Activated naive CD4-positive, alpha-beta T cell treated with anti-CD3 and anti-CD28 coated beads, Interleukin-2, amount 50 U/mL, for 24 hours (primary cell): ENCODE measurements around the gene PAK1.

Experiments
- H3K27ac Mint-ChIP-seq: one replicate; pipeline ENCODE4 v1.8.0; 2021; ENCODE audit warnings: mild to moderate bottlenecking, mixed read lengths
- H3K27me3 Mint-ChIP-seq: one replicate; pipeline ENCODE4 v1.8.0; 2021; ENCODE audit warnings: mixed read lengths
- H3K36me3 Mint-ChIP-seq: one replicate; pipeline ENCODE4 v1.8.0; 2021; ENCODE audit warnings: mixed read lengths
- H3K4me1 Mint-ChIP-seq: one replicate; pipeline ENCODE4 v1.8.0; 2021; ENCODE audit warnings: mixed read lengths
- H3K4me3 Mint-ChIP-seq: one replicate; pipeline ENCODE4 v1.8.0; 2021; ENCODE audit warnings: mild to moderate bottlenecking, mixed read lengths
- H3K9me3 Mint-ChIP-seq: one replicate; pipeline ENCODE4 v1.8.0; 2021; ENCODE audit warnings: mixed read lengths

PAK1 gene

GRCh38 chr11:77455740-77456139, 18.2 kb downstream of the PAK1 start:
- H3K9me3 Mint-ChIP-seq = no peaks in the 10 kb centered on the region
- peaks cover 5% of the 10 kb centered on the region for H3K27me3 Mint-ChIP-seq
- H3K27ac Mint-ChIP-seq = no peak overlapping the region
- no peak overlapping the region for H3K4me3 Mint-ChIP-seq
- peaks cover 2% of the 10 kb centered on the region for H3K36me3 Mint-ChIP-seq
- H3K4me1 Mint-ChIP-seq = no peaks in the 10 kb centered on the region

- no peaks in the 10 kb centered on the region for H3K4me1 Mint-ChIP-seq
- H3K36me3 Mint-ChIP-seq = peaks cover 2% of the 10 kb centered on the region
- H3K4me3 Mint-ChIP-seq = no peak overlapping the region
- H3K9me3 Mint-ChIP-seq = no peaks in the 10 kb centered on the region
- no peak overlapping the region for H3K27ac Mint-ChIP-seq
- peaks cover 2% of the 10 kb centered on the region for H3K27me3 Mint-ChIP-seq
Observed at GRCh38 chr11:77454867-77455655, 18.8 kb downstream of the PAK1 start.

GRCh38 chr11:77450227-77450626, 23.7 kb downstream of the PAK1 start:
- peaks cover 2% of the 10 kb centered on the region for H3K36me3 Mint-ChIP-seq
- peaks cover 2% of the 10 kb centered on the region for H3K27me3 Mint-ChIP-seq
- no peak overlapping the region for H3K4me3 Mint-ChIP-seq
- no peaks in the 10 kb centered on the region for H3K9me3 Mint-ChIP-seq
- H3K27ac Mint-ChIP-seq = no peak overlapping the region
- peaks cover 27% of the 10 kb centered on the region for H3K4me1 Mint-ChIP-seq

- peaks cover 2% of the 10 kb centered on the region for H3K36me3 Mint-ChIP-seq
- no peak overlapping the region for H3K27ac Mint-ChIP-seq
- H3K4me3 Mint-ChIP-seq = no peak overlapping the region
- peaks cover 27% of the 10 kb centered on the region for H3K4me1 Mint-ChIP-seq
- no peaks in the 10 kb centered on the region for H3K9me3 Mint-ChIP-seq
- H3K27me3 Mint-ChIP-seq = peaks cover 2% of the 10 kb centered on the region
Observed at GRCh38 chr11:77449784-77450183, 24.1 kb downstream of the PAK1 start.

GRCh38 chr11:77449060-77449521, 24.8 kb downstream of the PAK1 start:
- H3K36me3 Mint-ChIP-seq = peaks cover 2% of the 10 kb centered on the region
- H3K27me3 Mint-ChIP-seq = no peaks in the 10 kb centered on the region
- H3K4me1 Mint-ChIP-seq = peaks cover 27% of the 10 kb centered on the region
- H3K4me3 Mint-ChIP-seq = peak overlapping the region; percentile 38
- H3K9me3 Mint-ChIP-seq = no peaks in the 10 kb centered on the region
- H3K27ac Mint-ChIP-seq = peak overlapping the region; percentile 32

- Mint-ChIP-seq H3K9me3 (no peaks in the 10 kb centered on the region), H3K27ac (no peak overlapping the region), H3K4me3 (no peak overlapping the region), H3K36me3 (peaks cover 2% of the 10 kb centered on the region), H3K4me1 (peaks cover 27% of the 10 kb centered on the region), H3K27me3 (no peaks in the 10 kb centered on the region)
Observed at GRCh38 chr11:77448269-77448668, 25.6 kb downstream of the PAK1 start.

- no peak overlapping the region for H3K27ac Mint-ChIP-seq
- H3K27me3 Mint-ChIP-seq = no peaks in the 10 kb centered on the region
- H3K9me3 Mint-ChIP-seq = no peaks in the 10 kb centered on the region
- peaks cover 27% of the 10 kb centered on the region for H3K4me1 Mint-ChIP-seq
- H3K36me3 Mint-ChIP-seq = no peaks in the 10 kb centered on the region
- H3K4me3 Mint-ChIP-seq = no peak overlapping the region
Observed at GRCh38 chr11:77446911-77447629, 26.8 kb downstream of the PAK1 start.

GRCh38 chr11:77444261-77444660, 29.6 kb downstream of the PAK1 start:
- Mint-ChIP-seq H3K9me3 (no peaks in the 10 kb centered on the region), H3K27me3 (no peaks in the 10 kb centered on the region), H3K36me3 (no peaks in the 10 kb centered on the region), H3K4me3 (no peak overlapping the region), H3K4me1 (peaks cover 21% of the 10 kb centered on the region), H3K27ac (no peak overlapping the region)

GRCh38 chr11:77442394-77443053, 31.4 kb downstream of the PAK1 start:
- peaks cover 9% of the 10 kb centered on the region for H3K4me1 Mint-ChIP-seq
- no peaks in the 10 kb centered on the region for H3K27me3 Mint-ChIP-seq
- no peaks in the 10 kb centered on the region for H3K36me3 Mint-ChIP-seq
- no peak overlapping the region for H3K27ac Mint-ChIP-seq
- H3K4me3 Mint-ChIP-seq = no peak overlapping the region
- H3K9me3 Mint-ChIP-seq = no peaks in the 10 kb centered on the region

- Mint-ChIP-seq H3K9me3 (no peaks in the 10 kb centered on the region), H3K4me1 (no peaks in the 10 kb centered on the region), H3K36me3 (no peaks in the 10 kb centered on the region), H3K27me3 (no peaks in the 10 kb centered on the region), H3K27ac (no peak overlapping the region), H3K4me3 (no peak overlapping the region)
Observed at GRCh38 chr11:77441426-77441825, 32.5 kb downstream of the PAK1 start.

- no peak overlapping the region for H3K4me3 Mint-ChIP-seq
- no peak overlapping the region for H3K27ac Mint-ChIP-seq
- no peaks in the 10 kb centered on the region for H3K9me3 Mint-ChIP-seq
- H3K27me3 Mint-ChIP-seq = no peaks in the 10 kb centered on the region
- H3K4me1 Mint-ChIP-seq = no peaks in the 10 kb centered on the region
- H3K36me3 Mint-ChIP-seq = no peaks in the 10 kb centered on the region
Observed at GRCh38 chr11:77440678-77441077, 33.2 kb downstream of the PAK1 start.

GRCh38 chr11:77438487-77438886, 35.4 kb downstream of the PAK1 start:
- no peaks in the 10 kb centered on the region for H3K9me3 Mint-ChIP-seq
- H3K4me1 Mint-ChIP-seq = no peaks in the 10 kb centered on the region
- H3K27ac Mint-ChIP-seq = no peak overlapping the region
- no peaks in the 10 kb centered on the region for H3K36me3 Mint-ChIP-seq
- H3K4me3 Mint-ChIP-seq = no peak overlapping the region
- H3K27me3 Mint-ChIP-seq = no peaks in the 10 kb centered on the region

GRCh38 chr11:77436969-77437368, 36.9 kb downstream of the PAK1 start:
- no peaks in the 10 kb centered on the region for H3K9me3 Mint-ChIP-seq
- no peaks in the 10 kb centered on the region for H3K4me1 Mint-ChIP-seq
- H3K27ac Mint-ChIP-seq = no peak overlapping the region
- H3K4me3 Mint-ChIP-seq = no peak overlapping the region
- peaks cover 1% of the 10 kb centered on the region for H3K27me3 Mint-ChIP-seq
- H3K36me3 Mint-ChIP-seq = no peaks in the 10 kb centered on the region

GRCh38 chr11:77436506-77436905, 37.4 kb downstream of the PAK1 start:
- Mint-ChIP-seq H3K9me3 (no peaks in the 10 kb centered on the region), H3K4me3 (no peak overlapping the region), H3K27me3 (peaks cover 1% of the 10 kb centered on the region), H3K27ac (no peak overlapping the region), H3K4me1 (no peaks in the 10 kb centered on the region), H3K36me3 (no peaks in the 10 kb centered on the region)

GRCh38 chr11:77435972-77436371, 37.9 kb downstream of the PAK1 start:
- Mint-ChIP-seq H3K4me1 (no peaks in the 10 kb centered on the region), H3K9me3 (no peaks in the 10 kb centered on the region), H3K27me3 (peaks cover 1% of the 10 kb centered on the region), H3K27ac (no peak overlapping the region), H3K36me3 (no peaks in the 10 kb centered on the region), H3K4me3 (no peak overlapping the region)

- H3K4me1 Mint-ChIP-seq = no peaks in the 10 kb centered on the region
Observed at GRCh38 chr11:77431813-77432212, 42.1 kb downstream of the PAK1 start.

More at GRCh38 chr11:77431813-77432212, 42.1 kb downstream of the PAK1 start:
- H3K4me3 Mint-ChIP-seq = no peak overlapping the region
- peaks cover 4% of the 10 kb centered on the region for H3K36me3 Mint-ChIP-seq
- no peaks in the 10 kb centered on the region for H3K9me3 Mint-ChIP-seq
- H3K27ac Mint-ChIP-seq = no peak overlapping the region
- peaks cover 3% of the 10 kb centered on the region for H3K27me3 Mint-ChIP-seq
